ENCODE data around the gene COMT.

COMT gene

GRCh38 chr22:19970479-19971275 is 29.1 kb downstream of the COMT start:
- DNase-seq: peak; percentile 4

- DNase-seq: no peak
Observed at GRCh38 chr22:19971276-19972124, 29.9 kb downstream of the COMT start.

- DNase-seq: no peak
Observed at GRCh38 chr22:19972251-19972650, 30.7 kb downstream of the COMT start.

GRCh38 chr22:19972652-19973550 is 31.3 kb downstream of the COMT start:
- no peak for DNase-seq

GRCh38 chr22:19973551-19974267 is 32.1 kb downstream of the COMT start:
- DNase-seq: no peak

- DNase-seq: peak; percentile 9
Observed at GRCh38 chr22:19974268-19974861, 32.8 kb downstream of the COMT start.

- DNase-seq: no peak
Observed at GRCh38 chr22:19974935-19975706, 33.5 kb downstream of the COMT start.

- no peak for DNase-seq
Observed at GRCh38 chr22:19975707-19976035, 34.1 kb downstream of the COMT start.

GRCh38 chr22:19976671-19977070 is 35.1 kb downstream of the COMT start:
- DNase-seq: no peak

- no peak for DNase-seq
Observed at GRCh38 chr22:19977296-19978243, 36.0 kb downstream of the COMT start.

GRCh38 chr22:19978748-19979147 is 37.2 kb downstream of the COMT start:
- no peak for DNase-seq

GRCh38 chr22:19979712-19980493 is 38.3 kb downstream of the COMT start:
- DNase-seq: no peak

- no peak for DNase-seq
Observed at GRCh38 chr22:19980766-19981165, 39.2 kb downstream of the COMT start.

- DNase-seq: no peak
Observed at GRCh38 chr22:19981171-19981960, 39.8 kb downstream of the COMT start.

GRCh38 chr22:19981961-19982920 is 40.7 kb downstream of the COMT start:
- no peak for DNase-seq

GRCh38 chr22:19982991-19983578 is 41.5 kb downstream of the COMT start:
- no peak for DNase-seq

GRCh38 chr22:19983741-19984140 is 42.2 kb downstream of the COMT start:
- DNase-seq: no peak

All from kidney glomerular epithelial cell (primary cell).